WTC11 (cell line): ENCODE results near the gene CYP8B1. TPM values are rescaled to one million over a fixed set of nuclear protein-coding genes. Genes with fewer than 3 reads are reported as not detected.

Experiments used
- ATAC-seq: fragments of 200-7000 bp; cut with Tn5 transposase; 2 replicates; pipeline ENCODE4 v1.10.0; 2021; ENCODE audit warnings: mild to moderate bottlenecking, moderate library complexity
- CTCF ChIA-PET: fragments of 300-600 bp; sonication (Branson Sonifier 250); formaldehyde crosslinking; loops from one replicate; lab custom pipeline; 2021; ENCODE audit warnings: antibody characterized with exemption; lab: Charles Lee
- POLR2A ChIA-PET: fragments of 350-600 bp; sonication (Branson Sonifier 250); formaldehyde crosslinking; loops from one replicate; lab custom pipeline; 2021; ENCODE audit warnings: antibody characterized with exemption; lab: Charles Lee
- DNase-seq: peaks from one replicate; pipeline ENCODE4 v3.0.0; 2021; ENCODE audit warnings: low spot score
- H3K27ac Mint-ChIP-seq: 2 replicates; pipeline ENCODE4 v1.8.0; 2021; ENCODE audit warnings: mixed read lengths
- H3K27me3 Mint-ChIP-seq: 2 replicates; pipeline ENCODE4 v1.8.0; 2021; ENCODE audit warnings: low read depth, mild to moderate bottlenecking, moderate library complexity, mixed read lengths
- H3K36me3 Mint-ChIP-seq: 2 replicates; pipeline ENCODE4 v1.8.0; 2021; ENCODE audit warnings: mixed read lengths
- H3K4me1 Mint-ChIP-seq: 2 replicates; pipeline ENCODE4 v1.8.0; 2022; ENCODE audit warnings: mixed read lengths
- H3K4me3 Mint-ChIP-seq: 2 replicates; pipeline ENCODE4 v1.8.0; 2021; ENCODE audit warnings: mild to moderate bottlenecking, moderate library complexity, mixed read lengths
- H3K9me3 Mint-ChIP-seq: 2 replicates; pipeline ENCODE4 v1.8.0; 2021; ENCODE audit warnings: mixed read lengths
- ARID4B ChIP-seq: sonication (generic); formaldehyde crosslinking; IDR thresholded peaks from 2 replicates; pipeline ENCODE4 v1.8.0; 2023; ENCODE audit warnings: missing genetic modification reagents, mild to moderate bottlenecking, borderline replicate concordance
- ATF1 ChIP-seq: sonication (generic); formaldehyde crosslinking; IDR thresholded peaks from 2 replicates; pipeline ENCODE4 v1.8.1; 2023; ENCODE audit warnings: mild to moderate bottlenecking, moderate library complexity, missing genetic modification reagents
- ATF2 ChIP-seq: sonication (generic); formaldehyde crosslinking; IDR thresholded peaks from 2 replicates; pipeline ENCODE4 v1.8.1; 2022; ENCODE audit warnings: low read depth, missing genetic modification reagents, borderline replicate concordance
- ATF6 ChIP-seq: sonication (generic); formaldehyde crosslinking; IDR thresholded peaks from 2 replicates; pipeline ENCODE4 v1.8.1; 2023; ENCODE audit warnings: mild to moderate bottlenecking, missing genetic modification reagents
- CBFB ChIP-seq: sonication (generic); formaldehyde crosslinking; IDR thresholded peaks from 2 replicates; pipeline ENCODE4 v1.8.1; 2022; ENCODE audit warnings: mild to moderate bottlenecking, low read depth, missing genetic modification reagents
- EMX1 ChIP-seq: fragments of 250-450 bp; sonication (Bioruptor Pico); IDR thresholded peaks from 2 replicates; pipeline ENCODE4 v1.8.0; 2021; ENCODE audit warnings: mild to moderate bottlenecking
- FOXJ3 ChIP-seq: sonication (generic); formaldehyde crosslinking; IDR thresholded peaks from 2 replicates; pipeline ENCODE4 v1.9.0; 2021; ENCODE audit warnings: missing genetic modification reagents, mild to moderate bottlenecking, borderline replicate concordance
- FOXP1 ChIP-seq: sonication (generic); formaldehyde crosslinking; IDR thresholded peaks from 2 replicates; pipeline ENCODE4 v1.8.0; 2022; ENCODE audit warnings: missing genetic modification reagents, mild to moderate bottlenecking, moderate library complexity, borderline replicate concordance
- FOXP4 ChIP-seq: sonication (generic); formaldehyde crosslinking; IDR thresholded peaks from 2 replicates; pipeline ENCODE4 v1.8.0; 2022; ENCODE audit warnings: mild to moderate bottlenecking, missing genetic modification reagents
- IRF2 ChIP-seq: sonication (generic); formaldehyde crosslinking; IDR thresholded peaks from 2 replicates; pipeline ENCODE4 v1.8.0; 2022; ENCODE audit warnings: low read depth, missing genetic modification reagents, borderline replicate concordance
- NFE2L1 ChIP-seq: sonication (generic); formaldehyde crosslinking; IDR thresholded peaks from 2 replicates; pipeline ENCODE4 v1.8.1; 2023; ENCODE audit warnings: missing genetic modification reagents
- SMAD4 ChIP-seq: sonication (generic); formaldehyde crosslinking; IDR thresholded peaks from 2 replicates; pipeline ENCODE4 v1.8.0; 2022; ENCODE audit warnings: mild to moderate bottlenecking, missing genetic modification reagents
- SP1 ChIP-seq: sonication (generic); formaldehyde crosslinking; conservative IDR thresholded peaks from 2 replicates; pipeline ENCODE4 v1.8.1; 2022; ENCODE audit warnings: missing genetic modification reagents
- TCF7 ChIP-seq: sonication (generic); formaldehyde crosslinking; IDR thresholded peaks from 2 replicates; pipeline ENCODE4 v1.8.0; 2022; ENCODE audit warnings: mild to moderate bottlenecking, low read depth, missing genetic modification reagents, moderate library complexity
- ZBTB21 ChIP-seq: sonication (generic); formaldehyde crosslinking; IDR thresholded peaks from 2 replicates; pipeline ENCODE4 v1.8.1; 2023; ENCODE audit warnings: mild to moderate bottlenecking, missing genetic modification reagents, borderline replicate concordance
- ZMAT4 ChIP-seq: fragments of 250-450 bp; sonication (Bioruptor Pico); IDR thresholded peaks from 2 replicates; pipeline ENCODE4 v1.9.0; 2021; ENCODE audit warnings: mild to moderate bottlenecking
- ZNF219 ChIP-seq: sonication (generic); formaldehyde crosslinking; IDR thresholded peaks from 2 replicates; pipeline ENCODE4 v1.8.0; 2023; ENCODE audit warnings: missing genetic modification reagents, mild to moderate bottlenecking, borderline replicate concordance
- ZNF317 ChIP-seq: sonication (generic); formaldehyde crosslinking; IDR thresholded peaks from 2 replicates; pipeline ENCODE4 v1.8.1; 2023; ENCODE audit warnings: low read depth, mild to moderate bottlenecking, moderate library complexity, missing genetic modification reagents, borderline replicate concordance
- ZNF396 ChIP-seq: fragments of 250-450 bp; sonication (Bioruptor Pico); IDR thresholded peaks from 2 replicates; pipeline ENCODE4 v1.8.0; 2021; ENCODE audit warnings: mild to moderate bottlenecking, moderate library complexity, borderline replicate concordance
- total RNA-seq: library from RNA; stranded (reverse); gene quantifications from 3 replicates; pipeline ENCODE4 v1.2.3, GENCODE V29; 2021

Gene CYP8B1
- total RNA-seq, 1 experiment from 2014 or later, result 0.13 TPM

GRCh38 chr3:42923606-42924005, 47.9 kb upstream of the CYP8B1 start (continued):
- TF ChIP-seq ARID4B (CRISPR knock-in tag), result no peak
- no peak for TF ChIP-seq ATF2 (CRISPR knock-in tag)
- TF ChIP-seq CBFB (CRISPR knock-in tag), result no peak
- TF ChIP-seq FOXP1 (CRISPR knock-in tag), result no peak
- TF ChIP-seq SP1 (CRISPR knock-in tag), result no peak
- TF ChIP-seq ZNF317 (CRISPR knock-in tag), result no peak
- TF ChIP-seq TCF7 (CRISPR knock-in tag), result no peak
- no peak for TF ChIP-seq ATF1
- no peak for TF ChIP-seq IRF2 (CRISPR knock-in tag)
- no peak for TF ChIP-seq ZMAT4
- no peak for TF ChIP-seq ATF6 (CRISPR knock-in tag)
- TF ChIP-seq SMAD4 (CRISPR knock-in tag), result no peak

- ChIA-PET CTCF (no interaction called here), POLR2A (no interaction called here)
- no peak for TF ChIP-seq ZBTB21 (CRISPR knock-in tag)
- no peak overlapping the region for H3K27ac Mint-ChIP-seq
- no peaks in the 10 kb centered on the region for H3K4me1 Mint-ChIP-seq
- peaks cover 74% of the 10 kb centered on the region for H3K36me3 Mint-ChIP-seq
- H3K27me3 Mint-ChIP-seq, result peaks cover 11% of the 10 kb centered on the region
- ATAC-seq (no peak), DNase-seq (no peak)
- no peak overlapping the region for H3K4me3 Mint-ChIP-seq
- H3K9me3 Mint-ChIP-seq, result peaks cover 81% of the 10 kb centered on the region
Measured at GRCh38 chr3:42914771-42915515, 39.3 kb upstream of the CYP8B1 start.

GRCh38 chr3:42911551-42911950, 35.9 kb upstream of the CYP8B1 start:
- no peak overlapping the region for H3K27ac Mint-ChIP-seq
- ChIA-PET POLR2A (no interaction called here), CTCF (interaction anchor here (1.2 to 1.7 kb wide), 3 partner anchors 13 to 72 kb away, joined by 3 to 4 read pairs (median 3); no protein-coding TSS in a partner anchor)
- H3K27me3 Mint-ChIP-seq, result peaks cover 11% of the 10 kb centered on the region
- peaks cover 9% of the 10 kb centered on the region for H3K4me1 Mint-ChIP-seq
- ATAC-seq, result no peak
- peaks cover 58% of the 10 kb centered on the region for H3K36me3 Mint-ChIP-seq
- no peak overlapping the region for H3K4me3 Mint-ChIP-seq
- H3K9me3 Mint-ChIP-seq, result peaks cover 56% of the 10 kb centered on the region
- DNase-seq, result no peak
- no peak for TF ChIP-seq ZNF396 (CRISPR knock-in tag)
- TF ChIP-seq CBFB (CRISPR knock-in tag), result no peak
- TF ChIP-seq FOXJ3 (CRISPR knock-in tag), result no peak
- TF ChIP-seq ATF1, result no peak
- no peak for TF ChIP-seq EMX1 (CRISPR knock-in tag)
- no peak for TF ChIP-seq ZNF219
- no peak for TF ChIP-seq NFE2L1
- TF ChIP-seq FOXP4 (CRISPR knock-in tag), result no peak
